Measurements from ENCODE around the gene ALDH1B1. TPM values are rescaled to one million over a fixed set of nuclear protein-coding genes. Genes with fewer than 3 reads are reported as not detected.

ALDH1B1 gene
- total and polyA plus RNA-seq, 9 of the 15 experiments (the other 6 are each of a cell fraction or from before 2014, with no cell fraction given): 8.6 to 46.5 (median 30.8) TPM

- TF ChIP-seq ARNT (IDR thresholded peaks at IDR 0.05) (no peak), KAT7 (CRISPR knock-in tag; IDR thresholded peaks at IDR 0.05; ENCODE audit: borderline replicate concordance) (no peak), ZNF134 (CRISPR knock-in tag; conservative IDR thresholded peaks at IDR 0.05) (no peak), NCOA1 (IDR thresholded peaks at IDR 0.05; ENCODE audit: low read depth) (no peak), TSC22D4 (tag; IDR thresholded peaks at IDR 0.05) (no peak)
Measured at GRCh38 chr9:38418366-38418765, 25.9 kb downstream of the ALDH1B1 start (continued).

- in situ Hi-C loops (cut with MboI): no loop called here
- intact Hi-C loops (cut with micrococcal nuclease): loop anchor here (5.0 kb wide), 1 partner anchor 33 kb away; no protein-coding TSS in a partner anchor
- H3K79me2 ChIP-seq (ENCODE audit: control insufficient read depth, insufficient read depth, low read length): no peaks in the 10 kb centered on the region
- ChIA-PET CTCF (ENCODE audit: low intra/inter-chr PET ratio) (no interaction called here), POLR2A (interaction anchor here (1.1 kb wide), 1 partner anchor 9 kb away, joined by 3 read pairs; no protein-coding TSS in a partner anchor)
- no peak overlapping the region for H3K4me3 ChIP-seq
- no peak for TF ChIP-seq XRCC5 (IDR thresholded peaks at IDR 0.05; ENCODE audit: low read depth, low read length)
- TF ChIP-seq DIDO1 (tag; IDR thresholded peaks at IDR 0.05; ENCODE audit: low read depth): no peak
- TF ChIP-seq TAF7 (tag; IDR thresholded peaks at IDR 0.05): no peak
- TF ChIP-seq TRIM25 (IDR thresholded peaks at IDR 0.05; ENCODE audit: borderline replicate concordance): no peak
- no peak for TF ChIP-seq SMAD4 (CRISPR knock-in tag; conservative IDR thresholded peaks at IDR 0.05)
- TF ChIP-seq TEAD2 (tag; IDR thresholded peaks at IDR 0.05): no peak
- TF ChIP-seq NFE2 (IDR thresholded peaks at IDR 0.05; ENCODE audit: low read depth): no peak
- TF ChIP-seq PHF8 (IDR thresholded peaks at IDR 0.05; ENCODE audit: borderline replicate concordance, low read length): no peak
- no peak for TF ChIP-seq CREM (IDR thresholded peaks at IDR 0.05; ENCODE audit: low read depth)
- no peak for TF ChIP-seq ZNF507 (tag; conservative IDR thresholded peaks at IDR 0.05)
- TF ChIP-seq SIRT6 (IDR thresholded peaks at IDR 0.05; ENCODE audit: low read depth, low read length): no peak
- no peak for TF ChIP-seq KAT7 (CRISPR knock-in tag; IDR thresholded peaks at IDR 0.05; ENCODE audit: borderline replicate concordance)
- no peak for TF ChIP-seq RUNX1 (IDR thresholded peaks at IDR 0.05; ENCODE audit: low read depth)
- TF ChIP-seq SPI1 (IDR thresholded peaks at IDR 0.05; ENCODE audit: borderline replicate concordance, low read depth, low read length): no peak
- no peak for TF ChIP-seq XRCC4 (IDR thresholded peaks at IDR 0.05; ENCODE audit: extremely low read depth, insufficient read depth, insufficient read length)
- no peak for TF ChIP-seq TBL1XR1 (IDR thresholded peaks at IDR 0.05; ENCODE audit: low read length in 2 of 2)
- TF ChIP-seq MTF1 (CRISPR knock-in tag; IDR thresholded peaks at IDR 0.05; ENCODE audit: borderline replicate concordance): no peak
- H3K4me2 ChIP-seq (ENCODE audit: insufficient read depth, low read length): no peak overlapping the region
- peaks cover 0 to 6% of the 10 kb centered on the region in 2 experiments; a peak in 2 of 5 replicates for H3K4me1 ChIP-seq (replicated peaks in 1 of 2; ENCODE audit: control insufficient read depth in 2 of 2, insufficient read depth in 2 of 2, low read length in 2 of 2)
- H3K9ac ChIP-seq (ENCODE audit: insufficient read depth in 1 of 2, low read depth in 2 of 2, low read length in 2 of 2): no peak overlapping the region
- no peaks in the 10 kb centered on the region for H3K9me3 ChIP-seq (replicated peaks; ENCODE audit: control insufficient read depth, insufficient read depth, low read depth, low read length)
- no TSS peak for BruUV-seq (replicated peaks)
- 5% methylated on average over 5 of the region's 5 CpGs for WGBS (ENCODE audit: insufficient coverage, low coverage, missing lambda C conversion rate)
- peaks cover 5% of the 10 kb centered on the region; the same call in 1 of the 2 replicates for H4K20me1 ChIP-seq (replicated peaks; ENCODE audit: control insufficient read depth, insufficient read depth, low read length)
- FAIRE-seq (no peak), ATAC-seq (no peak), DNase-seq (ENCODE audit: extremely low read depth in 1 of 4, low spot score in 3 of 4) (no peak)
- H3K27ac ChIP-seq (ENCODE audit: extremely low read depth, low read depth, low read length): no peak overlapping the region
- H3K9me1 ChIP-seq (ENCODE audit: control insufficient read depth, insufficient read depth, low read length): no peaks in the 10 kb centered on the region
- H3K27me3 ChIP-seq (ENCODE audit: control insufficient read depth in 2 of 2, insufficient read depth in 2 of 2, low read length in 2 of 2): peaks cover 38 to 64% of the 10 kb centered on the region in 2 experiments
- H3K36me3 ChIP-seq (ENCODE audit: control insufficient read depth, insufficient read depth, low read length): no peaks in the 10 kb centered on the region
- no peak overlapping the region for H2AFZ ChIP-seq (ENCODE audit: low read depth, low read length)
Measured at GRCh38 chr9:38419181-38419580, 26.7 kb downstream of the ALDH1B1 start.
